Coronary artery (tissue), 2 donors: Measurements from ENCODE around the gene PIR.

Experiments used
- DNase-seq: peaks from one replicate; pipeline ENCODE4 v3.0.0-alpha.2; 2017; ENCODE audit warnings: low spot score
- H3K27ac ChIP-seq, 2 donors: fragments of 200-600 bp; sonication (generic); one replicate each; pipeline ENCODE4 v1.5.1; 2016 to 2019
- H3K4me3 ChIP-seq: fragments of 200-600 bp; sonication (generic); 2 replicates; pipeline ENCODE4 v1.5.1; 2016; ENCODE audit warnings: mild to moderate bottlenecking, moderate library complexity
- CTCF ChIP-seq: fragments of 200-600 bp; sonication (generic); IDR thresholded peaks from one replicate; pipeline ENCODE4 v1.5.1; 2019; ENCODE audit warnings: antibody characterized with exemption

Gene PIR

DNA sequence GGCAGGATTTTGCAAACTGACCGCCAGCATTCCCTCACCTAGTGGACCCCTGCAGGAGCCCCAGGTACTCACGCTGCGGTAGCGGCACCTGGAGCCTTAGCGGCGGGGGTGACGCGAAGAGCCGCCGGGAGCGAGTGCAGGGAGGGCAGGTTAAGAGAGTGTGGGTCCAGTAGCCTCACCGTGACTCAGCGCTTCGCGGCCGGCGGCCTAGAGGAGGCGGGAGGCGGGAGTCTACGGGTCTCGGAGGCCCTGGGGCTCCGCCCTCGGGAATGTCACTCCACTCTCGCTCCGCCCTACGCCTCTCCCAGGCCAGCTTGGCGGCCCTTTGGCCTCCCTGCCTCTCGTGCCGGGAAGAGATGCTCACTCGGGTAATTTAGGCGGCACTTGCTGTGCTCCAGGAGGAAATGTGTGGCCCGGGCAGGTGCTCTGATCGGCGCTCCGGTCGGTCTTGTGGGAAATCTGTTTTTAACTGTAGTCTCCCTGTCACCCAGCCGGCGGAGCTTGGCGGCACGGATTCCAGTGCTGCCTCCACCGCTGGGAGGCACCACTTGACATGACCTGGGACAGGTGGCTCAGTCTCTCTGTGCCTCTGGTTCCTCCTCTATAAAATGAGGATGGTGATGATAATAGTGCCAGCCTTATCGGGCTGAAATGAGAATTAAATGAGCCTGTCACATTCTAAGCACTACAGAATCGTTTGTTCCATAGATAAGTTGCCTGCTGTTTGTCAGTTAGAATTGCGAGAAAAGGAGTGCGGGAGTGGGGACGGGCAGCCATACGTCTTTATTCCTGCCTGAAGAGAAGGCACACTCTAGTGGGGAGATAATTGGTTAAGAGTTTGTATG is at the start of gene PIR:
TSS of gene PIR (minus strand) at position 216 of the 845 bp plus-strand sequence. CDS start 2,076 bp downstream, outside the sequence.
- peak; percentile 91 for DNase-seq
- H3K27ac ChIP-seq, result peak within 1 kb of the TSS; percentile 57 to 75
- peak within 1 kb of the TSS; percentile 69 for H3K4me3 ChIP-seq
- no peak for TF ChIP-seq CTCF

DNA sequence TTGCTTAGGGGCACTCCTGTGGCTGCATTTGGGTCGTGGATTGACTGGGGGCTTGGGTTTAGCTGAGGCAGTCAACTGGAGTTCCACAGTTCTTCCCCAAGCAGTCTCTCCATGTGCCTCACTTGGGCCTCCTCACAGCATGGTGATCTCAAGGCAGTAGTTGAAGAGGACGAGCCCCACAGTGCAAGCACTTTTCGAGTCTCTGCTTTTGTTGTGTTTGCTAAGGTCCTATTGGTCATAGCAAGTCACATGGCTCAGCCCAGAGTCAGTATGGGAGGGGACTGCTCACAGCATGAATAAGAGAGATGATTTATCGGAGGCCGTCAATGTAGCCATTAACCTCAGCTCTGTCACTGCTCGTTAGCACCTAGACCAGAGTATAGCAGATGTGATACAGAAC is 37.2 kb upstream of the PIR start:
- no peak for DNase-seq
- H3K27ac ChIP-seq, result no peak overlapping the region
- no peak overlapping the region for H3K4me3 ChIP-seq
- no peak for TF ChIP-seq CTCF

DNA sequence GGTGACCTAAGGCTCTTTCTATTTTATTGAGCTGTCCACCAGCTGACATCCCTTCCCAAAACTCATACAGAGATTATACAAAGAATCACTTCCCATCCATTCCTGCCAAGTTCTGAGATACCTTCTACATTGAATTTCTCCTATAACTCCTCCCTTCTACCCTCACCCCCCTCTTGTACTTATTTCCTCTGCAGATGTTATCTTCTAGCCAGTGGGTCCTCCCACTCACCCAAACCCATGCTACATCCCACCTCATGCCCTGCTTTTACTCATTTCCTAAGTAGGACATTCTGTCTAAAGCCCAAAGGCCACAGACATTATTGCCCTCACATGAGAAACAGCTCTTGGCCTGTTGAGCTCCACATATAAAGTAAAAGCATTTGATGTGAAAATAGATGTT is 36.0 kb upstream of the PIR start:
- DNase-seq, result no peak
- Histone ChIP-seq H3K4me3 (no peak overlapping the region), H3K27ac (no peak overlapping the region)
- no peak for TF ChIP-seq CTCF

DNA sequence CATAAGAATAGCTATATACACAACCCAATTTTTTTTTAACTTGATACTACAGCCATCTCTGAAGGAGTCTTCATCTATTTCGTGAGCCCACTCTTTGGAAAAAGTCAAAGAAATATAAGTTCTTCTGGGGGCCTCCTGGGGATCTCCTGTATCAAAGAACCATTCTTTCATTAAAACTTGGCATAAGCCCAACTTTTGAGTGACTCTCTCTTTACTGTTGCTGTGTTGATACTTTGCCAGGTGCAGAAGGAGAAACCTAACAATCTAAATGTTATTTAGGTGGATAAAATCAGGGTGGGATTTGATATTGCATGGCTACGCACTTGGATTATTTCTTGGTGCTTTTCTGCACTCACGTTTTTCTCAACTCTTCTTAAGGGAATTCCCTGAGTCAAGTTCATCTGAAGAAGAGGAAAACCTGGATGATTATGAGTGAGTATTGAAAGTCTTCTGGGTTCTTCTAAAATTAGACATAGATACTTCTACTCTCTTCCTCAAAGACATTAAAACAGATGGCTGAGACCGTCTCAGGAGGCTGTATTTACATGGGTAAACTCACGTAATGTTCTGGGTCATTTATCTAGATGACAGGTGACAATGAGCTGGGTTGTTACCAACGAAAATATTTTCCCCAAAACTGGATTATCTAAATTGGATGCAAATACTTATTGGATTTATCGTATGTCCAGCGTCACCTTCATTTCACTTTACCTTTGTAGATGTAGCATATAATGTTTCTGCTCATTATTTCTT is 32.7 kb upstream of the PIR start:
- no peak for TF ChIP-seq CTCF
- DNase-seq, result no peak
- Histone ChIP-seq H3K27ac (no peak overlapping the region), H3K4me3 (no peak overlapping the region)

DNA sequence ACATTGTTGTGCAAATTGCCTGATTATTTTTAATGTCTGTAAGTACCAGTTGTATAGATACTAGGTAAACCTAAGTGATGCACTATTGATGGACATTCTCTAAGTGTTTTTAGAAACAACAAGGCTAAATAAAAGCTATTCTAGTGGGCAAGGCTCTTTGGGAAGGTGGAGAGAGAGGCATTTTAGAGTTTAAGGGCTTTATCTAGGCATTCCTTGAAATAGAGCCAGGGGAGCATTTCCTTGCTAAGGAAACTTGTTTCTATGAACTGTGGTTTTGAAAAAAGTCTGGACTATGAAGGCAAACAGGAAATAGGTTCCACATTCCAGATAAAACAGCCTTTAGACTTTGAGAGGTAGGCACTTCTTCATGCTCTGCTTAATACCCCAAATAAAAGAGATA is 31.3 kb upstream of the PIR start:
- Histone ChIP-seq H3K4me3 (no peak overlapping the region), H3K27ac (no peak overlapping the region)
- no peak for DNase-seq
- no peak for TF ChIP-seq CTCF

- no peak for DNase-seq
- Histone ChIP-seq H3K27ac (no peak overlapping the region), H3K4me3 (no peak overlapping the region)
- TF ChIP-seq CTCF, result no peak
These were observed 30.0 kb upstream of the PIR start for GRCh38 chrX:15523088-15523487.
